ACC112 (cell line): ENCODE results near the gene SPEF2.
A peak's percentile ranks its signal among the peaks of the same experiment; 100 is the strongest.

Experiments
- H2AFZ ChIP-seq: fragments of 200-600 bp; sonication (generic); one replicate; pipeline ENCODE4 v1.6.0; 2017; ENCODE audit warnings: antibody characterized with exemption, low read length; ENCODE audit not compliant: unreplicated experiment
- H3K27ac ChIP-seq: fragments of 200-600 bp; sonication (generic); 2 replicates; pipeline ENCODE4 v1.5.1; 2014; ENCODE audit warnings: low read depth, mild to moderate bottlenecking, antibody characterized with exemption, low read length, moderate library complexity
- H3K27me3 ChIP-seq: fragments of 200-600 bp; sonication (generic); 2 replicates; pipeline ENCODE4 v1.6.1; 2014; ENCODE audit warnings: mild to moderate bottlenecking, antibody characterized with exemption, low read length, moderate library complexity, mixed read lengths; ENCODE audit not compliant: insufficient read depth
- H3K36me3 ChIP-seq: fragments of 200-600 bp; sonication (generic); 2 replicates; pipeline ENCODE4 v1.6.1; 2016; ENCODE audit warnings: mild to moderate bottlenecking, antibody characterized with exemption, low read length, moderate library complexity, mixed read lengths; ENCODE audit not compliant: insufficient read depth
- H3K4me1 ChIP-seq: fragments of 200-600 bp; sonication (generic); one replicate; pipeline ENCODE4 v1.6.1; 2016; ENCODE audit warnings: low read length, mixed read lengths; ENCODE audit not compliant: insufficient read depth, unreplicated experiment, control insufficient read depth
- H3K4me3 ChIP-seq: fragments of 200-600 bp; sonication (generic); 2 replicates; pipeline ENCODE4 v1.5.1; 2014; ENCODE audit warnings: mild to moderate bottlenecking, low read depth, low read length
- H3K79me2 ChIP-seq: fragments of 200-600 bp; sonication (generic); one replicate; pipeline ENCODE4 v1.6.0; 2016; ENCODE audit warnings: low read length; ENCODE audit not compliant: control insufficient read depth, unreplicated experiment, insufficient read depth

The SPEF2 gene

GRCh38 chr5:35617435-35618303 is at the start of gene SPEF2:
TSS of gene SPEF2 (plus strand) at chr5:35617863. CDS start at chr5:35617998, 135 bp downstream.
- H3K36me3 ChIP-seq, result no peaks in the 10 kb centered on the region
- no peaks in the 10 kb centered on the region for H3K27me3 ChIP-seq
- no peaks in the 10 kb centered on the region for H3K79me2 ChIP-seq
- H3K4me3 ChIP-seq, result peak within 1 kb of the TSS; percentile 85
- H3K27ac ChIP-seq, result peak within 1 kb of the TSS; percentile 66
- H2AFZ ChIP-seq, result peak within 1 kb of the TSS; percentile 89
- no peaks in the 10 kb centered on the region for H3K4me1 ChIP-seq

GRCh38 chr5:35575578-35575977 is 42.1 kb upstream of the SPEF2 start:
- H3K4me3 ChIP-seq, result no peak overlapping the region
- H3K36me3 ChIP-seq, result no peaks in the 10 kb centered on the region
- H3K27ac ChIP-seq, result no peak overlapping the region
- H3K79me2 ChIP-seq, result no peaks in the 10 kb centered on the region
- H3K4me1 ChIP-seq, result no peaks in the 10 kb centered on the region
- peaks cover 31% of the 10 kb centered on the region for H3K27me3 ChIP-seq
- H2AFZ ChIP-seq, result no peak overlapping the region

- Histone ChIP-seq H3K27me3 (peaks cover 90% of the 10 kb centered on the region), H3K27ac (no peak overlapping the region), H3K36me3 (no peaks in the 10 kb centered on the region), H2AFZ (no peak overlapping the region), H3K4me3 (no peak overlapping the region), H3K4me1 (no peaks in the 10 kb centered on the region), H3K79me2 (no peaks in the 10 kb centered on the region)
These were observed 30.2 kb upstream of the SPEF2 start for GRCh38 chr5:35587419-35587818.

GRCh38 chr5:35593338-35593737 is 24.3 kb upstream of the SPEF2 start:
- no peaks in the 10 kb centered on the region for H3K79me2 ChIP-seq
- no peaks in the 10 kb centered on the region for H3K36me3 ChIP-seq
- H3K27me3 ChIP-seq, result peaks cover 46% of the 10 kb centered on the region
- no peak overlapping the region for H3K27ac ChIP-seq
- no peak overlapping the region for H3K4me3 ChIP-seq
- no peaks in the 10 kb centered on the region for H3K4me1 ChIP-seq
- no peak overlapping the region for H2AFZ ChIP-seq

GRCh38 chr5:35598707-35599370 is 18.8 kb upstream of the SPEF2 start:
- H3K79me2 ChIP-seq, result no peaks in the 10 kb centered on the region
- H3K27me3 ChIP-seq, result peaks cover 28% of the 10 kb centered on the region; the same call in 1 of the 2 replicates
- H3K27ac ChIP-seq, result no peak overlapping the region

GRCh38 chr5:35600591-35600990 is 17.1 kb upstream of the SPEF2 start:
- H3K79me2 ChIP-seq, result no peaks in the 10 kb centered on the region

More at GRCh38 chr5:35598707-35599370, 18.8 kb upstream of the SPEF2 start:
- Histone ChIP-seq H3K4me3 (no peak overlapping the region), H2AFZ (no peak overlapping the region), H3K36me3 (no peaks in the 10 kb centered on the region), H3K4me1 (no peaks in the 10 kb centered on the region)

GRCh38 chr5:35608881-35609779 is 8.5 kb upstream of the SPEF2 start:
- Histone ChIP-seq H3K27ac (no peak overlapping the region), H2AFZ (no peak overlapping the region), H3K36me3 (no peaks in the 10 kb centered on the region), H3K27me3 (0 out of 2 replicates have a peak, but pooled peaks cover 7% of the 10 kb centered on the region), H3K4me3 (no peak overlapping the region), H3K4me1 (no peaks in the 10 kb centered on the region), H3K79me2 (no peaks in the 10 kb centered on the region)

More at GRCh38 chr5:35600591-35600990, 17.1 kb upstream of the SPEF2 start:
- H3K36me3 ChIP-seq, result no peaks in the 10 kb centered on the region
- no peak overlapping the region for H3K27ac ChIP-seq
- H2AFZ ChIP-seq, result no peak overlapping the region
- peaks cover 27% of the 10 kb centered on the region; the same call in 1 of the 2 replicates for H3K27me3 ChIP-seq
- no peak overlapping the region for H3K4me3 ChIP-seq
- no peaks in the 10 kb centered on the region for H3K4me1 ChIP-seq

GRCh38 chr5:35617060-35617434 is 616 bp upstream of the SPEF2 start:
- H3K4me1 ChIP-seq, result no peaks in the 10 kb centered on the region
- H3K27ac ChIP-seq, result peak overlapping the region; percentile 66
- H3K36me3 ChIP-seq, result no peaks in the 10 kb centered on the region
- peak overlapping the region; percentile 85 for H3K4me3 ChIP-seq
- H3K79me2 ChIP-seq, result no peaks in the 10 kb centered on the region
- peak overlapping the region; percentile 89 for H2AFZ ChIP-seq
- no peaks in the 10 kb centered on the region for H3K27me3 ChIP-seq

GRCh38 chr5:35618304-35618636 is 607 bp downstream of the SPEF2 start:
- H3K79me2 ChIP-seq, result no peaks in the 10 kb centered on the region
- 0 out of 2 replicates have a peak overlapping the region, but pooled peaks have one; percentile 4 for H3K27ac ChIP-seq
- no peaks in the 10 kb centered on the region for H3K36me3 ChIP-seq
- H3K4me3 ChIP-seq, result peak overlapping the region; percentile 85
- H3K27me3 ChIP-seq, result no peaks in the 10 kb centered on the region
- no peaks in the 10 kb centered on the region for H3K4me1 ChIP-seq
- peak overlapping the region; percentile 79 for H2AFZ ChIP-seq

GRCh38 chr5:35618781-35619180 is 1.1 kb downstream of the SPEF2 start:
- Histone ChIP-seq H2AFZ (peak overlapping the region; percentile 79), H3K27me3 (no peaks in the 10 kb centered on the region)

More at GRCh38 chr5:35618781-35619180, 1.1 kb downstream of the SPEF2 start:
- Histone ChIP-seq H3K36me3 (no peaks in the 10 kb centered on the region), H3K4me1 (no peaks in the 10 kb centered on the region), H3K79me2 (no peaks in the 10 kb centered on the region), H3K27ac (no peak overlapping the region), H3K4me3 (peak overlapping the region; percentile 85)
